Measurements from ENCODE around the gene EIPR1.
"Not testable (repeated sequence)": the region's sequence is repeated elsewhere in the genome, so short reads cannot be mapped to it uniquely, and the experiment has no call there.

Gene EIPR1

DNA sequence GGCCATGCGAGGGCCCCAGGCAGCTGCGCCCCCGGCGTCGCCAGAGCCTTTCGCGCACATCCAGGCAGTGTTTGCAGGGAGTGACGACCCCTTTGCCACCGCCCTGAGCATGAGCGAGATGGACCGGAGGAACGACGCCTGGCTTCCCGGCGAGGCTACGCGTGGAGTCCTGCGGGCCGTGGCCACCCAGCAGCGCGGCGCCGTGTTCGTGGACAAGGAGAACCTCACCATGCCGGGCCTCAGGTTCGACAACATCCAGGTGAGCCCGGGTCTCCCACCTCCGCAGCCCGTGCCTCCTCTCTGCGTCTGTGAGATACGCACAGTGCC is 10.8 kb upstream of the EIPR1 start:
- FAIRE-seq: no peak
- no peak for TF ChIP-seq POLR2A (IDR thresholded peaks at IDR 0.05; ENCODE audit: low read depth, low read length)
- no peak for DNase-seq (ENCODE audit: insufficient read length, low spot score)

- FAIRE-seq (no peak), DNase-seq (ENCODE audit: insufficient read length, low spot score) (no peak)
- TF ChIP-seq POLR2A (IDR thresholded peaks at IDR 0.05; ENCODE audit: low read depth, low read length): no peak
Measured at GRCh38 chr2:3387644-3388411, 10.2 kb upstream of the EIPR1 start.

DNA sequence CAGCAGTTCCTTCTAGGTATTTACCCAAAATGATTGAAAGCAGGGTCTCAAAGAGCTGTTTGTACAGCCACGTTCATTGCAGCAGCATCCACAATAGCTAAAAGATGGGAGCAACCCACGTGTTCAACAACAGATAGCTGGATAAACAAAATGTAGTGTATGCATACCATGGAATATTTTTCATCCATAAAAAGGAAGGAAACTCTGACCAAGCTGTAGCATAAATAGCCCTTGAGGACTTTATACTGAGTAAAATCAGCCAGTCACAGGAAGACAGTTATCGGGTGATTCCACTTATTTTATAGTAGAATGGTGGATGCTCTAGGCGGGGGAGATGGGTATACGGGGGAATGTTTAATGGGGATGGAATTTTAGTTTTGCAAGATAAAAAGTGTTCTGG is 9.4 kb upstream of the EIPR1 start:
- FAIRE-seq (no peak), DNase-seq (ENCODE audit: insufficient read length, low spot score) (no peak)
- TF ChIP-seq POLR2A (IDR thresholded peaks at IDR 0.05; ENCODE audit: low read depth, low read length): no peak

DNA sequence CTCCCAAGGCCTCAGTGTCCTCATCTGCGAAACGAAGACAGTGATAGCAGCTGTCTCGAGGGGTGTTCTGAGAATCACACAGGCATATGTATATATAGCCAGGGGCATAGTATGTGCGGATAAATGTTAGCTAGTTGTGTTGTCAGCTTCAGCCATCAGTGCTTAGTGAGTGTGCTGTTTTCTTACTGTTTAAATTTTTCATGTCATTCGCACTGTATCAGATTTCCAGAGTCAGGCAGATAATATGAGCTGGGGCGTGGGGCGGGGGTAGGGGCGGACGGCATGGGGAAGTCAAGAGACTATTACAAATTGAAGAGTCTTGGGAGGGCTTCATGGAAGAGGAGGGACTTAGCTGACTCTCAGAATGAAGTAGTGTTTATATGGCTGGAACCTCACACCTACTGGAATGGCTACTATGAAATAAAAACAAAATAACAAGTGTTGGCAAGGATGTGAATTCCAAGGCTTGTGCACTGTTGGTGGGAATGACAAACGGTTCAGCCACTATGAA is 8.9 kb upstream of the EIPR1 start:
- DNase-seq (ENCODE audit: insufficient read length, low spot score) (no peak), FAIRE-seq (no peak)
- no peak for TF ChIP-seq POLR2A (IDR thresholded peaks at IDR 0.05; ENCODE audit: low read depth, low read length)

DNA sequence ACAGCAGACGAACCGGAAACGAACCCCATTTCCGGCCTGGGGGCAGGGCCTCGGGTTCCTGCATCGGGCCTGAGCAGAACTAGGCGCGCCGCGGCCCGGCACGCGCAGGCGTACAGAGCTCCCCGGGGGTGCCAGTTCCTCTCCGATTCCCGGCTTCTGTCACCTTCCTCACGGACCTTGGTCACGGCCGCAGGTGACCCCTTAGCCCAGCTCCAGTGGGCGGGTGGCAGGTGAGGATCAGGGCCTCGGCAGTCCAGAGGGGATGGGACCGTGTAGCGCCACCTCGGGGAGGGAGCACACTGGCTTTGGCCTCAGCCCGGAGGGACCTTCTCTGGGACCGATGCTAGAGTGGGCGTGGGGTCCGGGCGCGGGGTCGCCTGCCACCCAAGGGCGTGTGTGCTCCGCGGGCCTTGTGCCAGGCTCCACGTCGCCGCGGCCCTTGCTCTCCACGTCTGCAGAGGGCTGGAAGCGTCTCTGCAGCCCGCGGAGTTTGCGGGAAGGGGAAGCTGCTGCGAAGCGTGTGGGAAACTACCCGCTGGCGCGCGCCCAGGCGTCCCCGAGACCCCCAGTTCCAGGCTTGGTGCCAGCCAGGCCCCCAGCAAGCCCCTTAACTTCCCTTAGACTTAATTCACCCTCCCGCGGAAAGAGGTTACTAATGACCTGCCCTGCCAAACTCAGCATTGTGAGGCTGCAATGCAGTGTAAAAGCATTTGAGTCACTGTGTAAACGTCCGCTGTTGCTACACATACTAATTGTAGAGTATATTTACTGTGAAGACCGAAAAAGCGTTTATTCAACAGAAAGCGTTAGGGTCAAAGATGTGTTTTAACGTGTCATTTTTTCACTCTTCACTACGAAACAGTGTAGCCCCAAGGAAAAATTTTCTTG is 2.3 kb upstream of the EIPR1 start, which contains the start of gene TRAPPC12:
Gene TRAPPC12 (plus strand): TSS at position 48 of the 888 bp plus-strand sequence. CDS start 7,930 bp downstream, outside the sequence.
- FAIRE-seq: peak; percentile 60
- TF ChIP-seq POLR2A (IDR thresholded peaks at IDR 0.05; ENCODE audit: low read depth, low read length): peak; percentile 82
- DNase-seq (ENCODE audit: insufficient read length, low spot score): peak; percentile 78

- DNase-seq (ENCODE audit: insufficient read length, low spot score): no peak
- no peak for TF ChIP-seq POLR2A (IDR thresholded peaks at IDR 0.05; ENCODE audit: low read depth, low read length)
- no peak for FAIRE-seq
Measured at GRCh38 chr2:3379339-3379646, 1.7 kb upstream of the EIPR1 start.

- DNase-seq (ENCODE audit: insufficient read length, low spot score): peak; percentile 42
- TF ChIP-seq POLR2A (IDR thresholded peaks at IDR 0.05; ENCODE audit: low read depth, low read length): no peak
- no peak for FAIRE-seq
Measured at GRCh38 chr2:3377279-3377611, 373 bp downstream of the EIPR1 start.

DNA sequence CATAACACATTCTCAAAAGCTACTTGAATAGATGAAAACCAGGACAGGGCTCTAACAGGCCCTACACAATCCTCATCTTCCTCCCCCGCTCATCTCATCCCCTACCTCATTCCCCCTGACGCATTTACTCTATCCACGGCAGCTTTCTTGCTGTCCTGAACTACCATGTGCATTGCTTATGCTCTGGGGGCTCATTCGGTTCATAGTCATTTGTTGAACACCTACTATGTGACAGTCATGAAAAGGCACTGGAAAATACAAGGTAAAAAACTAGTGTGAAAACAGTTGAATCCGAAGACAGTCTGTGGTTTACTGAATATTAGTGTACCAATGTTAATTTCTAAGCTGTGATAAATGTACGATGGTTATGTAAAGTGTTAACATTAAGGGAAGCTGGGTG is 797 bp downstream of the EIPR1 start:
- FAIRE-seq (no peak), DNase-seq (ENCODE audit: insufficient read length, low spot score) (no peak)
- no peak for TF ChIP-seq POLR2A (IDR thresholded peaks at IDR 0.05; ENCODE audit: low read depth, low read length)

GRCh38 chr2:3369340-3370181 is 8.1 kb downstream of the EIPR1 start:
- DNase-seq (ENCODE audit: insufficient read length, low spot score); FAIRE-seq: not testable (repeated sequence)

DNA sequence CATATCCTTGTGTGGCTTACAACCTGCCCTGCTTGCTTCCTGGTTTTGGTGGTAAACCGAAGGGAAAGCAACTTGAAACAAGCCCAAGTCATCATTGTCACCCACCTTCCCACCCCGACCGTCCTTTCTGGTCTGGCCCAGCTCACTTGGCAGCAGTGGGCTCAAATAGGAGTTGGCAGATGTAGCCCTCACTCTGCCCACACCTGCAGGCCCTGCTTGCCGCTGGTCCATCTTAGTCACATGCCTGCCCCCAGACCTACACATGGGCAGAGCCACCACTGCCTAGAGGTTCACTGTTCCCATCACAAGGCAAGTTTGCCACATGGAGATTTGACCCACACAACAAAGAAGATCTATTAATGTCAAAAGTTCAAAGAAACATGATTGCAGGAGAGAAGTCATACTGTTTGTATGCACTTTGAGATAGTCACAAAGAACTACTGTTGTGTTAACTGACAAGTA is 9.3 kb downstream of the EIPR1 start:
- TF ChIP-seq POLR2A (IDR thresholded peaks at IDR 0.05; ENCODE audit: low read depth, low read length): no peak
- DNase-seq (ENCODE audit: insufficient read length, low spot score) (no peak), FAIRE-seq (no peak)

- no peak for TF ChIP-seq POLR2A (IDR thresholded peaks at IDR 0.05; ENCODE audit: low read depth, low read length)
- DNase-seq (ENCODE audit: insufficient read length, low spot score): no peak
Measured at GRCh38 chr2:3365219-3365618, 12.4 kb downstream of the EIPR1 start.

DNA sequence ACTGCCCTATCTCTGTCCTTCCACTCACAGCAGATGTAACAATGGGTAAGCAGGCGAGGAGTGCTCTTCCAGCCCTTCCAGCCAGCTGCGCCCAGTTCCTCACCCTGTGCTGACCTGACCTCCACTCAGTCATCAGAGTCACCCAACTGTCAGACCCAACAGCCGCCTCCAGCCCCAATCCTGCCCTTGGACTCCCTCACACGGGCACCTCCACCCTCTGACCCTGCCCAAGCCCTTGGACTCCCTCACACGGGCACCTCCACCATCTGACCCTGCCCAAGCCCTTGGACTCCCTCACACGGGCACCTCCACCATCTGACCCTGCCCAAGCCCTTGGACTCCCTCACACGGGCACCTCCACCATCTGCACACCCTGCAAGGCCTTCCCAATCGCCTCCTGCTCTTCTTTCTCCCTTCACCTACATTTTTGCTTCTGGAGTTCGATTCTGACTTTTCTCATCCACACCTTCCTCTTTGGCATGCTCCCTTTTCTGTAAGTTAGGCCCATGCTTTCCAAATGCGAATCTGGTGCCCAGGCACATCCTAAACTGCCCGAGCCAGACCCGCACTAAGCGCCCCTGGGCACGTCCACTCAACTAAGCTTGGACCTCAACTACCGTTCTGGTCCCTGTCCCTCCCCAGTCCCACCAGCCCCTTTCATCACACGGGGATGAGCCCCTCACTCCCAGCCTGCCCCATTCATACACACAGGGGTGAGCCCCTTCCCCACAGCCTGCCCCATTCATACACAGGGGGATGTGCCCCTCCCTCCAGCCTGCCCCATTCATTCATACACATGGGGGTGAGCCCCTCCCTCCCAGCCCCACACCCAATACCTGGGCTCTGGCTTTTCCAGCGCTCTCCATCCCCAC is 15.9 kb downstream of the EIPR1 start:
- FAIRE-seq (no peak), DNase-seq (ENCODE audit: insufficient read length, low spot score) (no peak)
- no peak for TF ChIP-seq POLR2A (IDR thresholded peaks at IDR 0.05; ENCODE audit: low read depth, low read length)

More at GRCh38 chr2:3365219-3365618, 12.4 kb downstream of the EIPR1 start:
- FAIRE-seq: no peak

DNA sequence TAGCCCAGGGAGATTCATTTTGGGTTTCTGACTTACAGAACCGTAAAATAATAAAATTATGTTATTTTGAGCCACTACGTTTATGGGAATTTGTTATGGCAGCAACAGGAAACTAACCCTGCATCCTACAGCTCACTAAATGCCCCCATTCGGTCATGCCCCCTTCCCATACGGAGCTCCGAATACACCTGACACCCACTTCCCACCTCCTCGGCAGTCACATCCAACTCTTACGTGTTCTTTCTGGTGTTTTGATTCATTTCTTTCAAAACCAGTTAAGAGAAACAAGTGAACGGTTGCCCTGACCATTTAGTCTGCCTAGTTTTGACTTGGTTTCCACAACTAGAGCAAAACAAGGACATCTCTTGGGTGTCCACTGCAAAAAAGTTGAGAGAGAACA is 19.7 kb downstream of the EIPR1 start:
- no peak for TF ChIP-seq POLR2A (IDR thresholded peaks at IDR 0.05; ENCODE audit: low read depth, low read length)
- no peak for DNase-seq (ENCODE audit: insufficient read length, low spot score)
- no peak for FAIRE-seq

DNA sequence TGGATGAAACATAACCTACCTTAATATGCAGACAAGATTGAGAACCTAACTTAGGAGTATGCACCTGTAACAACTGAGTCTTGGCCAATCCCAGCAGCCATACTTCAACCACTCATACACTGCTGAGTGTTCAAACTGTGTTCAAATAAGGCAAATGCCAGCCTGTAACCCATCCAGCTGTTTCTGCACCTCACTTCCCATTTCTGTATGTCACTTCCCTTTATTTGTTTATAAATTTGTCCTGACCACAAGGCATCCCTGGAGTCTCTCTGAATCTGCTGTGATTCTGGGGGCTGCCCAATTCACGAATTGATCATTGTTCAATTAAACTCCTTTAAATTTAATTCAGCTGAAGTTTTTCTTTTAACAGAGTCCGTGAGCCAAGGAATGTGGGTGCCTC is 20.2 kb downstream of the EIPR1 start:
- DNase-seq (ENCODE audit: insufficient read length, low spot score); FAIRE-seq: not testable (repeated sequence)
